ENCODE results near the gene MAP3K4. TPM values are rescaled to one million over a fixed set of nuclear protein-coding genes. Genes with fewer than 3 reads are reported as not detected.
A peak's percentile ranks its signal among the peaks of the same experiment; 100 is the strongest.

MAP3K4 gene
- total RNA-seq, 1 donor from 2014 or later: 51.6 TPM

DNA sequence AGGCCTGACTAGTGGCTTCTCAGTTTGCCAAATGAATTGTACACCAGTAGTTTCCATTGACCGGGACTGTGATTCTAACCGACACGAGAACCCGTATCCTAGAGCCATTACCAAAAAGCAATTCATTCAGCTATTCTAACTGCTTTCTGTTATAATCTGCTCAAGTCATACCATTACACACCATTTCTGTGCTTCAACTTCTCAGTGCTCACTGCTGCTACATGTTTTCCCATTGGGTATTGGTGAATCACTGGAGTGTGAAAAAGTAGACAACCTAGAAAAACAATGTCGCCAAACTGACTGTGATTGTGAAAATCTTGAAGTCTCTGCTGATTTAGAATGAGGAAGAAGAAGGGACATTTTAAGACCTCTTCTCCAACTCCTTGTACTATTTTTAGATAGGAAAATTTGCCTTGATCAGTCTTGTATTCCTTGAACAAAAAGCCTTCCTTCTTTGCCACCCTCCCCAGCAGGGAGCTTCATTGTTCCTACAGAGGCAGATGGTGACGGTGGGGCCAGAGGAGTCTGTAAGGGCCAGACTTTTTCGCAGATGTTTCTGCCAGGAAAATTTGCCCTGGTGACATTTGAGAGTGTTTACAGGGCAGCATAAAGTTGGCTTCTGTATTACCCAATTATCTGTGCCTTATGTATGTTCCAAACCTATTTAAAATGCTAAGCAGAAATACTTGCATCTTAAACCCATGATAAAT is 31.7 kb upstream of the MAP3K4 start:
- DNase-seq (ENCODE audit: extremely low spot score, unreplicated experiment): no peak
- Mint-ChIP-seq H3K9me3 (no peaks in the 10 kb centered on the region), H3K36me3 (no peaks in the 10 kb centered on the region), H3K27ac (no peak overlapping the region), H3K27me3 (peaks cover 5% of the 10 kb centered on the region), H3K4me1 (ENCODE audit: unreplicated experiment) (peaks cover 21% of the 10 kb centered on the region), H3K4me3 (no peak overlapping the region)
- TF ChIP-seq, protein P1, sequence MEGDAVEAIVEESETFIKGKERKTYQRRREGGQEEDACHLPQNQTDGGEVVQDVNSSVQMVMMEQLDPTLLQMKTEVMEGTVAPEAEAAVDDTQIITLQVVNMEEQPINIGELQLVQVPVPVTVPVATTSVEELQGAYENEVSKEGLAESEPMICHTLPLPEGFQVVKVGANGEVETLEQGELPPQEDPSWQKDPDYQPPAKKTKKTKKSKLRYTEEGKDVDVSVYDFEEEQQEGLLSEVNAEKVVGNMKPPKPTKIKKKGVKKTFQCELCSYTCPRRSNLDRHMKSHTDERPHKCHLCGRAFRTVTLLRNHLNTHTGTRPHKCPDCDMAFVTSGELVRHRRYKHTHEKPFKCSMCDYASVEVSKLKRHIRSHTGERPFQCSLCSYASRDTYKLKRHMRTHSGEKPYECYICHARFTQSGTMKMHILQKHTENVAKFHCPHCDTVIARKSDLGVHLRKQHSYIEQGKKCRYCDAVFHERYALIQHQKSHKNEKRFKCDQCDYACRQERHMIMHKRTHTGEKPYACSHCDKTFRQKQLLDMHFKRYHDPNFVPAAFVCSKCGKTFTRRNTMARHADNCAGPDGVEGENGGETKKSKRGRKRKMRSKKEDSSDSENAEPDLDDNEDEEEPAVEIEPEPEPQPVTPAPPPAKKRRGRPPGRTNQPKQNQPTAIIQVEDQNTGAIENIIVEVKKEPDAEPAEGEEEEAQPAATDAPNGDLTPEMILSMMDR (conservative IDR thresholded peaks at IDR 0.05): no peak

DNA sequence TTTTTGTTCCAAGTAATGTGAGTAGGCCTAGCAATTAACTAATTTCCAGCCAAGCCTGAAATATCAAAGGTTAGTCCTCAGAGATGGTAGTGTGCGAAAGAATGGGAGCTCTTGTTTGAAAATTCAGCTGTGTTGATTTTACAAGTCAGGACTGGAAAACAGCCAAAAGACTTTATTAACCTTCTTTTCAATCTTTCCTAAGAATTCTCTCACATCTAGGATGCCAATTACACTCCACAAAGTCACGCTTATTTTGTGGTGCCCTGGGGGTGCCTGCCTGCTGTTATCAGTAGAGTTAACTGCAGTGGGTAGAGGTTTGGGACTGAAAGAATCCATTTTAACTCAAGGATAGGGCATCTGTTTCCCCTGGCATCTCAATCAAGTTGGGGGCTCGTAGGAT is 30.7 kb upstream of the MAP3K4 start:
- DNase-seq (ENCODE audit: extremely low spot score, unreplicated experiment): no peak
- H3K27me3 Mint-ChIP-seq: peaks cover 3% of the 10 kb centered on the region
- no peaks in the 10 kb centered on the region for H3K36me3 Mint-ChIP-seq
- TF ChIP-seq, protein P1 (conservative IDR thresholded peaks at IDR 0.05): no peak
- no peak overlapping the region for H3K27ac Mint-ChIP-seq
- peaks cover 21% of the 10 kb centered on the region for H3K4me1 Mint-ChIP-seq (ENCODE audit: unreplicated experiment)
- H3K9me3 Mint-ChIP-seq: no peaks in the 10 kb centered on the region
- peak overlapping the region; percentile 16 for H3K4me3 Mint-ChIP-seq

DNA sequence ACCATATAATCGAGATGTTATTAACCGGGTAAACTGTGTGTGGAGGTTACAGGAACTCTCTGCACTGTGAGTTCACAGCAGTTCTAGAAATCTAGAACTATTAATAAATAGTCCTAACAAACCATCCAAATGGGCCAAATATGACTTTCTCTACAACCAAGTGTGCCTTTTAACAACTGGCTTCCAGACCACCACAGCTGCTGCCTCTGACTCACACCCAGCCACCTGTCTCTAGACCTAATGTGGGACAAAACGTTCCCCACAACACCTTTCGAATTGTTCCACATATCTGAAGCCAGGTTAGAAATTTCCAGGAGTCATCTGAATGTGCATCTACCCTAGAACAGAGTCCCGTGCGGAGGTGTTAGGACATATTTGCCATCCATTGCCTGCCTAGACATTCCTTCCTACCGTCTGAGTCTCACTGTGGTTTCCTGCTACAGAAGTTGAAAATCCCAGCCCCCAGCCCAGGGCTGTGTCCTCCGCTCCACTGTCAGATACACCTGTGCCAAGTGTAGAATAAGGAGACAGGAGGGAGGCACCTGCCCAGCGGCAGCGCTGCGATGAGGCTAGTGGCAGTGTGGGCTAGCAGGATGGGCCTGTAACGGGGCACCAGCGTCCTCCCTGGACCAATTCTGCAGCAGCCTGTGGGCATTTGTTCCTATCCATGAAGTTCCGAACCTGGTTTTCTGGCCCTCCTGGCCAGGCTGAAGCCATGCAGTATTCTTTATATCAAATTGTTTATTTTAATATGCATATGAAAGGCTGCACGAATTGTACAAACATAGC is 28.5 kb upstream of the MAP3K4 start:
- Mint-ChIP-seq H3K9me3 (no peaks in the 10 kb centered on the region), H3K4me1 (ENCODE audit: unreplicated experiment) (peaks cover 21% of the 10 kb centered on the region), H3K27ac (no peak overlapping the region), H3K27me3 (no peaks in the 10 kb centered on the region), H3K4me3 (no peak overlapping the region), H3K36me3 (no peaks in the 10 kb centered on the region)
- no peak for DNase-seq (ENCODE audit: extremely low spot score, unreplicated experiment)
- TF ChIP-seq, protein P1 (conservative IDR thresholded peaks at IDR 0.05): no peak

DNA sequence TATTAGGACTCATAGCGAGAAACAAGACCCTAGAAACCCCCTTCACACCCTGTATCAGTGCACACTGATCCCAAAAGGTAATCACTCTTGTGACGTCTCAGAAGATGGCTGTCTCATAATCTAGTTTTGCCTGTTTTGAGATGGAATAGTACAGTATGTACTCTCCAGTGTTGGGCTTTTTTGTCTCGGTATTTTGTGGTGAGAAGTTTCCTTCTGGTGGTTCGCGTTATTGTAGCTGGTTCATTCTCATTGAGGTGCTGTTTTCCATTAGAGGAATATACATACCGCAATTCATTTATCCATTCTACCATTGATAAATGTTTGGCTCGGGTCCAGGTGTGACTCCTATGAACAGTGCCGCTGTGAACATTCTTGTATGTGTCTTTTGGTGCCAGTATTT is 27.9 kb upstream of the MAP3K4 start:
- Mint-ChIP-seq H3K4me3 (no peak overlapping the region), H3K9me3 (no peaks in the 10 kb centered on the region), H3K4me1 (ENCODE audit: unreplicated experiment) (peaks cover 21% of the 10 kb centered on the region), H3K36me3 (no peaks in the 10 kb centered on the region), H3K27me3 (no peaks in the 10 kb centered on the region), H3K27ac (no peak overlapping the region)
- DNase-seq (ENCODE audit: extremely low spot score, unreplicated experiment): no peak
- TF ChIP-seq, protein P1 (conservative IDR thresholded peaks at IDR 0.05): no peak

DNA sequence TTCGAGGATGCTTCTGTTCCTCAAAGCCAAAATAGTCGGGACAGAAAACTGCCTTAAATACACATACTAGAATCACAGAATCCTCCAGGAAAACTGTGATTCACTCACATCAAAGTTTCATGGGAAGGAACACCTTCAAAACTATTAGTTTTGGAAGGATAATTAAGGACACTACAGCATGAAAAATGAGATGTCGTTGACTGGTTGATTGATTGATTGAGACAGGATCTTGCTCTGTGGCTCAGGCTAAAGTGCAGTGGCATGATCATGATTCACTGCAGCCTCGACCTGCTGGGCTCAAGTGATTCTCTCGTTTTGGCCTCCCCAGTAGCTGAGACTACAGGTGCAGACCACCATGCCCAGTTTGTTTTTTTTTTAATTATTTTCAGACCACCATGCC is 25.7 kb upstream of the MAP3K4 start:
- DNase-seq (ENCODE audit: extremely low spot score, unreplicated experiment): no peak
- TF ChIP-seq, protein P1 (conservative IDR thresholded peaks at IDR 0.05): no peak
- no peak overlapping the region for H3K4me3 Mint-ChIP-seq
- no peaks in the 10 kb centered on the region for H3K27me3 Mint-ChIP-seq
- H3K9me3 Mint-ChIP-seq: no peaks in the 10 kb centered on the region
- no peaks in the 10 kb centered on the region for H3K36me3 Mint-ChIP-seq
- no peak overlapping the region for H3K27ac Mint-ChIP-seq
- H3K4me1 Mint-ChIP-seq (ENCODE audit: unreplicated experiment): peaks cover 6% of the 10 kb centered on the region
